ENCODE data around the gene FGD2. TPM values are rescaled to one million over a fixed set of nuclear protein-coding genes. Genes with fewer than 3 reads are reported as not detected.

FGD2 gene
- total RNA-seq, 1 experiment from 2014 or later = not detected

- Histone ChIP-seq H3K27me3 (replicated peaks; ENCODE audit: insufficient read depth, low read depth, low read length, poor library complexity) (no peaks in the 10 kb centered on the region), H3K36me3 (ENCODE audit: insufficient read depth, low read length, poor library complexity, severe bottlenecking) (no peaks in the 10 kb centered on the region), H3K4me3 (ENCODE audit: low read depth, low read length, poor library complexity, severe bottlenecking) (no peak overlapping the region), H3K4me1 (ENCODE audit: insufficient read depth, low read length, poor library complexity, severe bottlenecking) (no peaks in the 10 kb centered on the region), H3K27ac (ENCODE audit: low read depth, low read length, poor library complexity, severe bottlenecking) (no peak overlapping the region), H3K9me3 (ENCODE audit: low read depth, low read length, poor library complexity, severe bottlenecking) (no peaks in the 10 kb centered on the region)
- ChIA-PET CTCF (interaction anchor here (1.1 kb wide), 1 partner anchor 20 kb away, joined by 5 read pairs; no protein-coding TSS in a partner anchor), POLR2A (ENCODE audit: low non-redundant PET) (no interaction called here)
- BruUV-seq (replicated peaks) = no TSS peak
- DNase-seq (ENCODE audit: low spot score) = no peak
- intact Hi-C loops (cut with micrococcal nuclease; ENCODE audit: unreplicated experiment) = no loop called here
- no peak for TF ChIP-seq EZH2 (IDR thresholded peaks at IDR 0.05; ENCODE audit: borderline replicate concordance, low read depth, low read length, poor library complexity, severe bottlenecking)
- no peak for TF ChIP-seq CTCF (conservative IDR thresholded peaks at IDR 0.05; ENCODE audit: low read depth, low read length)
Measured at GRCh38 chr6:37038292-37039198, 33.1 kb downstream of the FGD2 start.

- ChIA-PET CTCF (no interaction called here), POLR2A (ENCODE audit: low non-redundant PET) (no interaction called here)
- Histone ChIP-seq H3K4me1 (ENCODE audit: insufficient read depth, low read length, poor library complexity, severe bottlenecking) (no peaks in the 10 kb centered on the region), H3K27ac (ENCODE audit: low read depth, low read length, poor library complexity, severe bottlenecking) (no peak overlapping the region), H3K36me3 (ENCODE audit: insufficient read depth, low read length, poor library complexity, severe bottlenecking) (no peaks in the 10 kb centered on the region), H3K9me3 (ENCODE audit: low read depth, low read length, poor library complexity, severe bottlenecking) (no peaks in the 10 kb centered on the region), H3K27me3 (replicated peaks; ENCODE audit: insufficient read depth, low read depth, low read length, poor library complexity) (no peaks in the 10 kb centered on the region), H3K4me3 (ENCODE audit: low read depth, low read length, poor library complexity, severe bottlenecking) (no peak overlapping the region)
- no peak for DNase-seq (ENCODE audit: low spot score)
- no TSS peak for BruUV-seq (replicated peaks)
- intact Hi-C loops (cut with micrococcal nuclease; ENCODE audit: unreplicated experiment) = no loop called here
- TF ChIP-seq CTCF (conservative IDR thresholded peaks at IDR 0.05; ENCODE audit: low read depth, low read length) (no peak), EZH2 (IDR thresholded peaks at IDR 0.05; ENCODE audit: borderline replicate concordance, low read depth, low read length, poor library complexity, severe bottlenecking) (no peak)
Measured at GRCh38 chr6:37039958-37040357, 34.5 kb downstream of the FGD2 start.

- TF ChIP-seq CTCF (conservative IDR thresholded peaks at IDR 0.05; ENCODE audit: low read depth, low read length) (no peak), EZH2 (IDR thresholded peaks at IDR 0.05; ENCODE audit: borderline replicate concordance, low read depth, low read length, poor library complexity, severe bottlenecking) (no peak)
- Histone ChIP-seq H3K4me1 (ENCODE audit: insufficient read depth, low read length, poor library complexity, severe bottlenecking) (no peaks in the 10 kb centered on the region), H3K27ac (ENCODE audit: low read depth, low read length, poor library complexity, severe bottlenecking) (no peak overlapping the region), H3K27me3 (replicated peaks; ENCODE audit: insufficient read depth, low read depth, low read length, poor library complexity) (no peaks in the 10 kb centered on the region), H3K9me3 (ENCODE audit: low read depth, low read length, poor library complexity, severe bottlenecking) (no peaks in the 10 kb centered on the region), H3K4me3 (ENCODE audit: low read depth, low read length, poor library complexity, severe bottlenecking) (no peak overlapping the region), H3K36me3 (ENCODE audit: insufficient read depth, low read length, poor library complexity, severe bottlenecking) (no peaks in the 10 kb centered on the region)
- BruUV-seq (replicated peaks) = no TSS peak
- no peak for DNase-seq (ENCODE audit: low spot score)
- CTCF ChIA-PET = no interaction called here
- intact Hi-C loops (cut with micrococcal nuclease; ENCODE audit: unreplicated experiment) = no loop called here
- POLR2A ChIA-PET (ENCODE audit: low non-redundant PET) = no interaction called here
Measured at GRCh38 chr6:37041521-37041920, 36.1 kb downstream of the FGD2 start.
